MM.1S (cell line): ENCODE results near the gene KLHDC7B.

Experiments used
- DNase-seq: peaks from one replicate; pipeline ENCODE4 v3.0.0-alpha.2; 2015
- H2AFZ ChIP-seq: fragments of 300-600 bp; sonication (generic); 2 replicates; pipeline ENCODE4 v1.6.0; 2016; ENCODE audit warnings: antibody characterized with exemption, low read length
- H3F3A ChIP-seq: fragments of 300-600 bp; sonication (generic); 2 replicates; pipeline ENCODE4 v1.6.1; 2016; ENCODE audit warnings: mild to moderate bottlenecking, antibody characterized with exemption, low read length, moderate library complexity, mixed read lengths; ENCODE audit not compliant: insufficient read depth
- H3K27ac ChIP-seq: fragments of 300-600 bp; sonication (generic); 2 replicates; pipeline ENCODE4 v1.5.1; 2016; ENCODE audit warnings: mild to moderate bottlenecking, low read length
- H3K27me3 ChIP-seq: fragments of 300-600 bp; sonication (generic); replicated peaks from 2 replicates; pipeline ENCODE4 v1.6.0; 2016; ENCODE audit warnings: low read length; ENCODE audit not compliant: insufficient read depth
- H3K36me3 ChIP-seq: fragments of 300-600 bp; sonication (generic); replicated peaks from 2 replicates; pipeline ENCODE4 v1.6.1; 2016; ENCODE audit warnings: mild to moderate bottlenecking, low read length, mixed read lengths; ENCODE audit not compliant: insufficient read depth
- H3K4me1 ChIP-seq: fragments of 300-600 bp; sonication (generic); 2 replicates; pipeline ENCODE4 v1.6.1; 2016; ENCODE audit warnings: low read length, mixed read lengths
- H3K4me2 ChIP-seq: fragments of 300-600 bp; sonication (generic); 2 replicates; pipeline ENCODE4 v1.6.0; 2016; ENCODE audit warnings: low read depth, low read length
- H3K4me3 ChIP-seq: fragments of 300-600 bp; sonication (generic); 2 replicates; pipeline ENCODE4 v1.5.1; 2016; ENCODE audit warnings: low read length, mixed read lengths
- H3K79me2 ChIP-seq: fragments of 300-600 bp; sonication (generic); 2 replicates; pipeline ENCODE4 v1.6.1; 2016; ENCODE audit warnings: mixed run types, low read length, mixed read lengths
- H3K9ac ChIP-seq: fragments of 300-600 bp; sonication (generic); 2 replicates; pipeline ENCODE4 v1.6.1; 2016; ENCODE audit warnings: low read length, mixed read lengths
- H3K9me2 ChIP-seq: fragments of 300-600 bp; sonication (generic); replicated peaks from 2 replicates; pipeline ENCODE4 v1.6.1; 2016; ENCODE audit warnings: mild to moderate bottlenecking, low read length, mixed read lengths; ENCODE audit not compliant: insufficient read depth
- H3K9me3 ChIP-seq: fragments of 300-600 bp; sonication (generic); replicated peaks from 2 replicates; pipeline ENCODE4 v1.6.1; 2016; ENCODE audit warnings: mild to moderate bottlenecking, low read length, mixed read lengths; ENCODE audit not compliant: insufficient read depth
- H4K20me1 ChIP-seq: fragments of 300-600 bp; sonication (generic); 2 replicates; pipeline ENCODE4 v1.6.1; 2016; ENCODE audit warnings: mild to moderate bottlenecking, low read length, moderate library complexity, mixed read lengths; ENCODE audit not compliant: insufficient read depth
- EZH2 ChIP-seq: fragments of 300-600 bp; sonication (generic); optimal IDR thresholded peaks from 2 replicates; pipeline ENCODE3; 2017; ENCODE audit warnings: low read depth, mild to moderate bottlenecking, antibody characterized with exemption, low read length, mixed read lengths
- EZH2phosphoT487 ChIP-seq: fragments of 300-600 bp; sonication (generic); IDR thresholded peaks from 2 replicates; pipeline ENCODE4 v1.6.1; 2018; ENCODE audit warnings: antibody characterized with exemption, low read length
- TF ChIP-seq, protein P1 (sequence below): fragments of 300-600 bp; sonication (generic); IDR thresholded peaks from 2 replicates; pipeline ENCODE4 v1.5.1; 2016; ENCODE audit warnings: antibody characterized with exemption, low read length, mixed read lengths

The KLHDC7B gene

GRCh38 chr22:50577697-50577986 lies 31.9 kb downstream of the KLHDC7B start:
- no peaks in the 10 kb centered on the region for H4K20me1 ChIP-seq
- no peak overlapping the region for H3K4me3 ChIP-seq
- no peak overlapping the region for H3K4me2 ChIP-seq
- peaks cover 11% of the 10 kb centered on the region for H3K79me2 ChIP-seq
- no peaks in the 10 kb centered on the region for H3K9me3 ChIP-seq
- no peak for DNase-seq
- H3K27me3 ChIP-seq, result no peaks in the 10 kb centered on the region
- no peaks in the 10 kb centered on the region for H3K36me3 ChIP-seq
- 0 out of 2 replicates have a peak, but pooled peaks cover 4% of the 10 kb centered on the region for H3K4me1 ChIP-seq
- H3K9me2 ChIP-seq, result no peaks in the 10 kb centered on the region
- no peaks in the 10 kb centered on the region for H3F3A ChIP-seq
- H2AFZ ChIP-seq, result no peak overlapping the region
- no peak overlapping the region for H3K9ac ChIP-seq
- TF ChIP-seq EZH2, result no peak
- TF ChIP-seq, protein P1, sequence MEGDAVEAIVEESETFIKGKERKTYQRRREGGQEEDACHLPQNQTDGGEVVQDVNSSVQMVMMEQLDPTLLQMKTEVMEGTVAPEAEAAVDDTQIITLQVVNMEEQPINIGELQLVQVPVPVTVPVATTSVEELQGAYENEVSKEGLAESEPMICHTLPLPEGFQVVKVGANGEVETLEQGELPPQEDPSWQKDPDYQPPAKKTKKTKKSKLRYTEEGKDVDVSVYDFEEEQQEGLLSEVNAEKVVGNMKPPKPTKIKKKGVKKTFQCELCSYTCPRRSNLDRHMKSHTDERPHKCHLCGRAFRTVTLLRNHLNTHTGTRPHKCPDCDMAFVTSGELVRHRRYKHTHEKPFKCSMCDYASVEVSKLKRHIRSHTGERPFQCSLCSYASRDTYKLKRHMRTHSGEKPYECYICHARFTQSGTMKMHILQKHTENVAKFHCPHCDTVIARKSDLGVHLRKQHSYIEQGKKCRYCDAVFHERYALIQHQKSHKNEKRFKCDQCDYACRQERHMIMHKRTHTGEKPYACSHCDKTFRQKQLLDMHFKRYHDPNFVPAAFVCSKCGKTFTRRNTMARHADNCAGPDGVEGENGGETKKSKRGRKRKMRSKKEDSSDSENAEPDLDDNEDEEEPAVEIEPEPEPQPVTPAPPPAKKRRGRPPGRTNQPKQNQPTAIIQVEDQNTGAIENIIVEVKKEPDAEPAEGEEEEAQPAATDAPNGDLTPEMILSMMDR, result no peak
- no peak for TF ChIP-seq EZH2phosphoT487
- H3K27ac ChIP-seq, result no peak overlapping the region

GRCh38 chr22:50577987-50578775 lies 32.5 kb downstream of the KLHDC7B start, which contains the start of gene CPT1B:
Gene CPT1B, minus strand, starts transcription at chr22:50578427. Its CDS starts 512 bp downstream, at chr22:50577915.
- Histone ChIP-seq H3K9me3 (no peaks in the 10 kb centered on the region), H3K79me2 (peaks cover 12% of the 10 kb centered on the region), H2AFZ (no peak within 1 kb of the TSS), H3K9me2 (no peaks in the 10 kb centered on the region), H3K36me3 (no peaks in the 10 kb centered on the region), H3K27me3 (no peaks in the 10 kb centered on the region), H4K20me1 (no peaks in the 10 kb centered on the region), H3K27ac (no peak within 1 kb of the TSS), H3K4me3 (no peak within 1 kb of the TSS), H3F3A (no peaks in the 10 kb centered on the region), H3K9ac (no peak within 1 kb of the TSS), H3K4me1 (0 out of 2 replicates have a peak, but pooled peaks cover 4% of the 10 kb centered on the region), H3K4me2 (no peak within 1 kb of the TSS)
- DNase-seq, result no peak
- TF ChIP-seq, protein P1, result no peak
- TF ChIP-seq EZH2phosphoT487, result no peak
- no peak for TF ChIP-seq EZH2

GRCh38 chr22:50578776-50579310 lies 33.1 kb downstream of the KLHDC7B start:
- Histone ChIP-seq H2AFZ (no peak overlapping the region), H3K27me3 (no peaks in the 10 kb centered on the region), H3K9me3 (no peaks in the 10 kb centered on the region), H3K4me1 (peaks cover 8% of the 10 kb centered on the region; the same call in 1 of the 2 replicates), H3K9ac (no peak overlapping the region), H3K27ac (no peak overlapping the region), H3K4me2 (no peak overlapping the region), H4K20me1 (no peaks in the 10 kb centered on the region), H3K4me3 (no peak overlapping the region), H3K9me2 (no peaks in the 10 kb centered on the region), H3K79me2 (peaks cover 19% of the 10 kb centered on the region), H3K36me3 (no peaks in the 10 kb centered on the region), H3F3A (no peaks in the 10 kb centered on the region)
- DNase-seq, result no peak
- TF ChIP-seq, protein P1, result no peak
